HG02852 (cell line): ENCODE results near the gene KRTAP5-2.

Experiments used
- ATAC-seq: cut with Tn5 transposase; IDR thresholded peaks from one replicate; pipeline ENCODE4 v1.9.1; 2021; ENCODE audit warnings: mild to moderate bottlenecking, moderate library complexity; ENCODE audit not compliant: unreplicated experiment

KRTAP5-2 gene

GRCh38 chr11:1569251-1569780 is 28.8 kb downstream of the KRTAP5-2 start:
- no peak for ATAC-seq

- ATAC-seq: no peak
These were observed 29.6 kb downstream of the KRTAP5-2 start for GRCh38 chr11:1568441-1568911.

GRCh38 chr11:1567721-1568100 is 30.4 kb downstream of the KRTAP5-2 start:
- no peak for ATAC-seq

GRCh38 chr11:1567052-1567720 is 30.9 kb downstream of the KRTAP5-2 start:
- no peak for ATAC-seq

GRCh38 chr11:1566381-1567051 is 31.6 kb downstream of the KRTAP5-2 start:
- no peak for ATAC-seq

DNA sequence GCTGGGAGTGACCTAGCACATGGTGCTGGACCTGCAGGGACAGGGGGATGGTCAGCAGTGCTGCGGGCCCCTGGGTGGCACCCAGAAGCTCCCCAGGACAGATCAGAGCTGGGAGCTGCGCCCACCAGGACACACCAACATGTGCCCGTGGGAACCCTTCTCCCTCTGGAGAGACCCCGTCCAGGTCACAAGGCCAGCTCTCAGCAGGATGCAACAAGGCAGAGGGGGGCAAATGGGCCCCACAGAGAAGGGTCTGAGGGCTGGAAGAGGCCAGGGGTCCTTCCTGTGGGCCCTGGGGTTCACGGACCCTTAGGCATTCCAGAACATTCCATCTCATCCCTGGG is 32.2 kb downstream of the KRTAP5-2 start:
- ATAC-seq: no peak

DNA sequence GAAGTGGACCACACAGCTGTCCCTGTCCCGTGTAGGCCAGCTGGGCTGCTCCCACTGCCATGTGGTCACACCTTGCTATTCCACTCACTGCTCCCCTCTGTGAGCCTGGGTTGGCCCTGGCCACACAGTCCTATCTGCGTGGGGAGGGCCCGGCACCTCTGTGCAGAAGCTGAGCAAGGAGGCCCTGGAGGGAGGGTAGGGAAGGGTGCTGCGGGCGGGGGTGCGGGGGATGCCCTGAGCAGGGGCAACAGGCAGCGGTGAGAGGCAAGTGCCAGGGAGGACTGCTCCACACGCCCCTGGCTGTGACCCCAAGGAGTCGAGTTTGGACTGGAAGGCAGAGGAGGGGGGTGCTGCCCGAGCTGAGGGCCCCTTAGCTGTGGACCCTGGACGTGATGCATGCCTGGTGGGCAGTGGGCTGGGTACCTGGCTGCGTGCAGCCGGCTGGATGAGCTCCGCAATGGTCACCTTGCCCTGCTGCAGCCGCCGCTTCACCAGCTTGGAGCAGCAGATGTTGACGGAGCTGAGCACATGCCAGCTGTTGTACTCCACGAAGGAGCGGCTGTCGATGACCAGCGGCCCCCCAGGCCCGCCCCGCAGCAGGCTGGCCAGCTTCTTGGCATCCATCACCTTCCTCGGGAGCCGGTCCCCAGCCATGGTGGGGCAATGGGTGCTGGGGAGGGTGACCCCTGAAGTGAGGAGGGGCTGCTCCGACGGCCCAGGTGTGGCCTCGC is 32.8 kb downstream of the KRTAP5-2 start:
- ATAC-seq: no peak

DNA sequence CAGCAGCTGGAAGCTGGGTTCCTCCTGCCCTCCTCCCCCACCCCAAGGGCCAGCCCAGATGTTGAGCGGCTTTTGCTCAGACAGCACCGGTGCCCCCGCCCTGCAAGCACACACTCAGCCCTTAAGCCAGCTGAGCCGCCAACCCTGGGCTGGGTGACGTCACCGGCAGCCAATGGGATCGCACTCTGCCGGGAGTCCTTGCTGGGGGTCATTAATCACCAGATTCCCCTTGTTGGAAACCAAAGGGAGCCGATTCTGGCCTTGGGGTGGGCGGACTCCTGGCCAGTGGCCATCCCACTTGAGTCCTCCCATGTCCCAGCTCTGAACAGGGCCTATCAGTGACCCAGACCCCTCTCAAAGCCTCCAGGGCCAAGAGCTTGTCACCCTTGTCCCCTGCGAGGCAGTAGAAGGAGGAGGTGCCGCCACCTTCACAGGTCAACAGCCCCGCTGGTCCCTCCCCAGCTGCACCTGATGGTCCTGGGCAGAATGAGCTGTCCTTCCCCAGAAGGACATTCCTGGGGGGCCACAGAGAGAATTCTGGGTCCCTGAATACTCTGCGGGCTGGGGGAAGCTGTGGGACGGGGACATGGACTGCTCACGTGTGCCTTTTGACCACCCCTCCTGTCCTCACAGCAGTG is 33.4 kb downstream of the KRTAP5-2 start:
- no peak for ATAC-seq

DNA sequence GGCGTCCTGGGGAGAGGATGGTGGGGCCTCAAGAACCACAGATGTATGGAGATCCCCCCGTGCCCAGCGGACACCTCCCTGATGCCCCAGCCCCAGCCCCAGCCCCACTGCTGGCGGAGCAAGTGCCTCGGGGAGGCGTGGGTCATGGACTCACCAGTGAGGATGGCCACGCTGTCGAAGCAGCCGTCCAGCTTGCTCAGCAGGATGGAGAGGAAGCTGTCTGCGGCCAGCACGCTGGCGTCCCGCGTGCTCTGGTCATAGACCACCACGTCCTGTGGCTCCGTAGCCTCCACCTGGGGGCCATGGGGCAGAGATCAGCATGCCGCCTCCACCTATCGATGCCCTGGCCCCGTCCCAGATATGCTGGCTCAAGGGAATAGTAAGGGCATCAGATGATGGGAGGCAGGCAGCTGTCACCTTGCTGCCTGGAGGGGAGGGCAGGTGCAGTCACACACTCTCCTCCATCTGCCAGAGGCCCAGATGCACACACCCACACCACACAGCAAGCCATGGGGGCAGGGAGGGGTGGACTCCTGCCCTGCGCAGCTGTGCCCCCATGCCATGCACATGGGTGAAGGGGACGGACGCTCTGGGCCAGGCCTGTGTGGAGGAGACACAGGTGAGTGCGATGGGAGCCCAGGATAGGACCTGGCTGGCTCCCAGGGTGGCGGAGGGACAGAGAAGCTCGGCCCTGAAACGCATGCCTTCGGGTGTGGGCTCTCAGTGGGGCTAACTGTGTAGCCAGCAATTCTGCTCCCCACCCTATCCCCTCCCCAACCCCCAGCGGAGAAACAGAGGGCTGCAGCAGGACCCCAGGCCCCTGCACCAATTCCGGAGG is 34.2 kb downstream of the KRTAP5-2 start:
- no peak for ATAC-seq

GRCh38 chr11:1563149-1563638 is 34.9 kb downstream of the KRTAP5-2 start:
- ATAC-seq: no peak

DNA sequence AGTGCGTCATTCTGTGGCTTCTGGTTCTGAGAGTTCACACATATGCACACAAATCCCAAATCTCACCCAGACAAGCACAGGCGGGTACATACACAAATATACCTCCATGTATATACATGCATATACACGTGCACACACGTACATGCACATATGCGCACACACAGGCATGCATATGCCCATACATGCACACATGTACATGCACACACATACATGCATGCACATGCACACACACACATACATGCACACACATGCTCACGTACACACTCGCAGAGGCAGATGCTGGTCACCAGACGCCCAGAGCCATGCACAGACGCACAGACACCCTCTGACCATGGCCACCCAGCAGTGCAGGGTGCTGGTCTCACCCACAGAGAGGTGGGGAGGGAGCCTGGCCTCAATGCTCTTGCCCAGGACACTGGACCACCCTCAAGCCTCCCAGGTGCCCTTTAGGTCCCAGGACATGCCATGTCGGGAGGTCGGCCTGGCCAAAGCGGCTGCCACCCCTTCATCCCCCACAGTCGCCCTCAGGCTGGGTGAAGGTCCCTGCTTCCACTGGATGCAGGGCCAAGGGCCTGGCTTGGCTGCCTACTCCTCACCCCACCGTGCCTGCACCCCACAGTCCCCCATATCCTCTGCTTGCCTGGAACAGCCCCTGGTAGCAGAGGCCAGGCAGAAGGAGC is 35.5 kb downstream of the KRTAP5-2 start:
- no peak for ATAC-seq

DNA sequence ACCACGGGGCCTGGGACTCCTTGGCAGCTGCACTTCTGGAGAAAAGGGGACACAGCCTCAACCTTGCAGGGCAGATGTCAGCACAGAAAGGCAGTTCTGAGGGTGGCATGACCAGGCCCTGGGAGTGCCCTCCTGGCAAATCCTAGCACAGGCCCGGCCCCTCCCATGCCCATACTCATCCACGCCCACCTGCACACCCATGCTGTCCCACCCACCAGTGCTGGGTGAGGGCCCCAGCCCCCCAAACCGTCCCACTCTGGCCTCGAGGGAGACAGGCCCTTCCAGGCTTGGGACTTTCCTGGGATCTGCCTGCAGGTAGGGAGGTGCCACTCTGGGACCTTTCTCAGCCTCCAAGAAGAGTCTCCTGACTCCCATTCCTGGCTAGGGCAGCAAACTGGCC is 36.1 kb downstream of the KRTAP5-2 start:
- ATAC-seq: no peak

DNA sequence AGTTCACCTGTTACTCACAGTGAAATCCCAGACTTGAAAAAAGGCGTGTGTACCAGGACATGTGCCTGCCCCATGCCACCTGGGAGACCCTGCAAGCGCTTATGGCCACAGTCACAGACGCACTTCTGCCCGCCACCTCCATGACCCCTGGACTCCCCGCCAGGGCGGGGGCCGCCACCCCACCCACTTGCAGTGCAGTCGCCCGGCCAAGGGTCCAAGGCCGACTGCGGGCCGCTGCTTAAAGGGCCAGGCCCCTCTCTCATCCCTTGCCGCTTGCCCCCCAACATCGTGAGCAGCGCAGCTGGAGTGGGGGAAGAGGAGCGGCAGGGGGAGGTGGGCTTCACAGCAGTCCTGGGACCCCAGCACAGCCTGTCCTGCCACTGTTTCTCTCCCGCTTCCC is 36.8 kb downstream of the KRTAP5-2 start:
- no peak for ATAC-seq

DNA sequence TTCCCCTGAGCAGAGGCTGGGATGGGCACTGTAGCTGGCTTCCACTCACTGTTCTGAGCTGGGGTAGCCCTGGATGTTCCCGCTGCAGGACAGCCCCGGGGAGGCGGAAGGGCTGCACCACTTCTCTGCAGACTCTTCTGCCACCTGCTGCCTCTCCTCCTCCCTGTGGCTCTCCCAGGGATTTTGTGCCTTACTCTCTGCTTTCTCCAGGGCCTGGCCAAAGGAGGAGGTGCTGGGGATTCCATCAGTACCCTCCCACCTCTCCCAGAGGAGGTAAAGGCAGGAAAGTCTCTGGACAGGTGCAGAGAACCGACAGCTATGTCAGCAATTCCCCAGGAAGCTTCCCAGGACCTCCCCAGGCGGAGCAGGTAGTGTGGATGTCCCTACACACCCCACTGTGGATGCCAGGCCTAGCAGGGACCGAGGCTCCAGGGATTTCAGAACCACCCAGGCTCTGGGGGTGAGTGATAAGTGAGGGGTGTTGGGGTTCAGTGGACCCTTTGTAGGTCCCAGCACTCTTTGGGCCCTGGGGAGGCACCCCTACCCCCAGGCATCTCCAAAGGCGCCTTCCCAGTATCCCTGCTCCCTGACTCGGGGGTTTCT is 37.3 kb downstream of the KRTAP5-2 start:
- ATAC-seq: no peak

DNA sequence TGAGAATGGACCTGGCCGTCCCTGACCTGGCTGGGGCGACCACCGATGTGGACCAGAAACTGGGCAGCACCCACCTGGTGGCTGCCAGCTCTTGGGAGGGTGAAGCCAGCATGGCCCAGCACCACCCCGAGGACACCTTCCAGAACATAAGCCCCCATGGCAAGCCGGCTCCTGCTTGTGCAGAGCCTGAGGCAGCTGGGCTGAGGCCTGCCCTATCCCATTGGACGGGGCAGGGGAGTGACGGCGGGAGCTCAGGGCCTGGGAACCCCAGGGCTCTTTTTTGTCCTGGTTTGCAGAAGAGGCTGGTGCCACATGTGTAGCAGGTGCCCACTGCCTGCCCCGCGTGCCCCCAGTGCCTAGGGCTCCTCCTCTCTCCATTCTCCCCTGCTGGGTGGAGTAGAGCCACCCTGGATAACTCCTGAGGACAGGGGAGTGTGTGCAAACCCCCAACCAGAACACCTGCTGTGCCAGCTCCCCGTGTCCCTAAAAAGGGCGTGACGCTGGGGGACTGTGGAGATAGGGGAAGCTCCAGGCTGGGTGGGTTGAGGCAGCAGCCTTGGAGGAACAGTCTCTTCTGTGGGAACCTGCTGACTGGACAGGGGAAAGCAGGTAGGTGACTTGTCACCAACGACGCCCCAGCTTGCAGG is 38.0 kb downstream of the KRTAP5-2 start:
- ATAC-seq: no peak

DNA sequence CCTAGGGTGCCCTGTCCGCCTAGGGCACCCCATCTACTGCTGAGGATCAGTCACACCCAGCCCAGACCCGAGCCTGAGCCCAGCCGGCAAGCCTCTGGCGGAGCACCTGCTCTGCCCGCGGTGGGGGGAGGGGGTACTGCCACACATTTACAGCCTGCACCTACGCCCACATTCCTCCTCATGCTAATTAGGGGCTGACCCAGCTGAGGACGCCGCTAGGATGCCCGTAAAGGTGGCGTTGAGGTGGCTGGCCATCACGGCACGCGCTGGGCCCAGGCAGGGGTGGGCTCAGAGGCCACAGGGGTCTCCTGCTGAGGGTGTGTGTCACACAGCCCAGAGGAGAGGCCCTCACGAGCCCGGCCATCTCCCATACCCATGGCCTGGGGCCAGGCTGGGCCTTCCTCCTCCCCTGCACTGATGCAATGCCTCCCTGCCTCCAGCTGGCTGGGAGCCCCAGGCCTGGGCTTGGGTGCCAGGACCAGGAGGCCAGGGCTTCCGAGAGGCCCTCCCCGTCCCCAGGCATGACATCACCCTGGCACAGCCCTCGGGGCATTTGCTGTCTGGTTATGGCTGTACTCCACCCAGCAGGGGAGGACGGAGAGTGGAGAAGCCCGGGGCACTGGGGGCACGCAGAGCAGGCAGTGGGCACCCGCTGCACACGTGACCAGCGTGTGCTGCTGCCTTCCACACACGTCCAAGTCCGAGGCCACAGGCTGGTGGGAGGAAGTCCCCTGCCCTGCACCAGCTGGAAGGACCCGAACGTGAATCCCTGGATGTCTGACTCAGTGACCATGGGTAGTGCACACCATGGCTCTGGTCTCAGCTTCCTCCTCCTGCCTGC is 38.8 kb downstream of the KRTAP5-2 start:
- no peak for ATAC-seq

- no peak for ATAC-seq
These were observed 39.4 kb downstream of the KRTAP5-2 start for GRCh38 chr11:1558775-1559110.
